Lower lobe of right lung (tissue), 2 donors: ENCODE results near the gene CAPN1. TPM values are rescaled to one million over a fixed set of nuclear protein-coding genes. Genes with fewer than 3 reads are reported as not detected.

ENCODE experiments used
- ATAC-seq, 2 donors: fragments of 200-7000 bp; cut with Tn5 transposase; one replicate each; pipeline ENCODE4 v1.9.1; 2020 to 2022; ENCODE audit warnings: mild to moderate bottlenecking in 2 of 2, moderate library complexity in 2 of 2
- DNase-seq: peaks from one replicate; pipeline ENCODE4 v3.0.0-alpha.2; 2020
- H3K27ac ChIP-seq: fragments of 200-600 bp; one replicate; pipeline ENCODE4 v1.8.0; 2022
- H3K27me3 ChIP-seq: fragments of 200-600 bp; one replicate; pipeline ENCODE4 v1.8.0; 2022; ENCODE audit warnings: low read depth
- H3K36me3 ChIP-seq: fragments of 200-600 bp; one replicate; pipeline ENCODE4 v1.8.0; 2022; ENCODE audit warnings: mild to moderate bottlenecking
- H3K4me1 ChIP-seq: fragments of 200-600 bp; one replicate; pipeline ENCODE4 v1.8.0; 2022
- H3K4me3 ChIP-seq: fragments of 200-600 bp; one replicate; pipeline ENCODE4 v1.8.0; 2022; ENCODE audit warnings: mild to moderate bottlenecking
- H3K9me3 ChIP-seq: fragments of 200-600 bp; one replicate; pipeline ENCODE4 v1.8.0; 2022
- intact Hi-C: fragments of 100-400 bp; cut with DNase I; formaldehyde crosslinking; loops from one replicate; pipeline ENCODE4 v1.11.0; 2022
- total RNA-seq: library from RNA; stranded (reverse); fragmentation: NEBNext Ultra II Directional; extraction: Animal tissue kit (Norgen Biotek cat#: 25700); gene quantifications from one replicate; pipeline ENCODE4 v1.2.1, GENCODE V29; 2021
- TF ChIP-seq, protein P1 (sequence below): fragments of 200-600 bp; IDR thresholded peaks from one replicate; pipeline ENCODE4 v1.8.0; 2022; ENCODE audit warnings: antibody characterized with exemption, mild to moderate bottlenecking
- donor health status: DM: no; HTN: yes; CAD: no; lungs with severe emphysema.

The CAPN1 gene
- total RNA-seq, 1 donor from 2014 or later = 176 TPM

DNA sequence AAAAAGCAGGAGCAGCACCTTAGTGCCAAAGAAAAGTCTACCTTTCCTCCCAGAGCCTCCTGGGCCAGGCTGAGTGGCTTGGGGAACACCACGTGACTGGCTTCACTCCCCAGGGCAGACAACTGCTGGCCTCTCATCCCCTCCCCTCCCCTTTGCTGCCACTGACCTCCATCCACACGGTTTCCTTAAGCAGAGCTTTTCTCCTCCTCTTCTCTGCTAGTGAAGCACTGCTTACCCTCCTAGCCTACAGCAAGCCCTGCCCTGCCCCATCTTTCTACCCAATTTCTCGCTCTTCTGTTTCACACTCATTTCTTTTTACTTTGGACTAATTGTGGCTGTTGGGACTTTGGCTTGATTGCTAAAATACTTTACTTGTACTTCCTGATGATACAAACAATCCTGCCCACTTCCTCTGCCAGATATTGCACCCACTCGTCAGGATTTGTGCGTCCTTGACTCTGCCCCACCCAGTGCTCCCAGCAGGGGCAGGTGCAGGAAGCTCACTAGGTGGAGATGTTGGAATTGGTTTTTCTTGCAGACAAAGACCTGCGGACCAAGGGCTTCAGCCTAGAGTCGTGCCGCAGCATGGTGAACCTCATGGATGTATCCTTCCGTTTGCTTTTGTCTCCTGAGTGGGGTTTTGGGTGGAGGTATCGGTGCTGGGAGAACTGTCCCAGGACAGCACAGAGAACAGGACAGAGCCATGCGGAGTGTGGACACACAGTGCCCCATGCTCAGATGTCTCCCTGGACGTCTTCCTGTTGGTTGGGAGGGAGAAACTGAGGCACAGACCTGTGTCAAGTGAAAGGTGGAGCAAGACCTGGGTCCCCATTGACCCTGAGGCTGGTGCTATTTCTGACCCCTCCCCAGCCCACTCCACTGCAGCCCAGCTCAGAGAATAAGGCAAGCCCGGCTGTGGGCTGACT is 27.3 kb downstream of the CAPN1 start:
- TF ChIP-seq, protein P1, sequence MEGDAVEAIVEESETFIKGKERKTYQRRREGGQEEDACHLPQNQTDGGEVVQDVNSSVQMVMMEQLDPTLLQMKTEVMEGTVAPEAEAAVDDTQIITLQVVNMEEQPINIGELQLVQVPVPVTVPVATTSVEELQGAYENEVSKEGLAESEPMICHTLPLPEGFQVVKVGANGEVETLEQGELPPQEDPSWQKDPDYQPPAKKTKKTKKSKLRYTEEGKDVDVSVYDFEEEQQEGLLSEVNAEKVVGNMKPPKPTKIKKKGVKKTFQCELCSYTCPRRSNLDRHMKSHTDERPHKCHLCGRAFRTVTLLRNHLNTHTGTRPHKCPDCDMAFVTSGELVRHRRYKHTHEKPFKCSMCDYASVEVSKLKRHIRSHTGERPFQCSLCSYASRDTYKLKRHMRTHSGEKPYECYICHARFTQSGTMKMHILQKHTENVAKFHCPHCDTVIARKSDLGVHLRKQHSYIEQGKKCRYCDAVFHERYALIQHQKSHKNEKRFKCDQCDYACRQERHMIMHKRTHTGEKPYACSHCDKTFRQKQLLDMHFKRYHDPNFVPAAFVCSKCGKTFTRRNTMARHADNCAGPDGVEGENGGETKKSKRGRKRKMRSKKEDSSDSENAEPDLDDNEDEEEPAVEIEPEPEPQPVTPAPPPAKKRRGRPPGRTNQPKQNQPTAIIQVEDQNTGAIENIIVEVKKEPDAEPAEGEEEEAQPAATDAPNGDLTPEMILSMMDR = no peak
- H3K4me3 ChIP-seq = no peak overlapping the region
- H3K27me3 ChIP-seq = no peaks in the 10 kb centered on the region
- intact Hi-C loops = no loop called here
- H3K9me3 ChIP-seq = no peaks in the 10 kb centered on the region
- no peak for ATAC-seq
- H3K36me3 ChIP-seq = peaks cover 81% of the 10 kb centered on the region
- H3K4me1 ChIP-seq = peaks cover 22% of the 10 kb centered on the region
- no peak for DNase-seq
- no peak overlapping the region for H3K27ac ChIP-seq

DNA sequence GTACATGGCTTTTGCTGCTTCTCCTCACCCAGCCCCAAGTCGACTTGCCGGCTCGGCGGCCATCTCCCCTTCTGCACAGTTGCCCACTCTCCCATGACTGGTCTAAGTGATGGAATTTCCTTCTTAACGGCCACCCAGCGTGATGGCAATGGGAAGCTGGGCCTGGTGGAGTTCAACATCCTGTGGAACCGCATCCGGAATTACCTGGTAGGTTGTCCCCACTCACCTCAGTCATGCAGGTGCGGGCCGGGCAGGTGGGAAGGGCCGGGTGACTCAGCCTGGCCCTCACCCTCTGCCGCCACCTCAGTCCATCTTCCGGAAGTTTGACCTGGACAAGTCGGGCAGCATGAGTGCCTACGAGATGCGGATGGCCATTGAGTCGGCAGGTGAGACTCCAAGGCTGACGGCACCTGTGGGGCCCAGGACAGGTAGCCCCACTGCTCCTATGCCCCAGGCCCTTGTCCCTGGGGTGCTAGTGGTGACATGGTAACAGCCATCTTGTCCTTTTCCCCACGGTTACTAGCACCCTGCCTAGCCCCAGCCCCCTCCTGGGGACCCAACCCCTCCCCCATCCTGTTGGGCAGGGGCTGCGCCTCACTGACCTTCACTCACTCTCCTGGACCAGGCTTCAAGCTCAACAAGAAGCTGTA is 28.1 kb downstream of the CAPN1 start:
- Histone ChIP-seq H3K27me3 (no peaks in the 10 kb centered on the region), H3K27ac (no peak overlapping the region), H3K4me1 (peaks cover 22% of the 10 kb centered on the region), H3K36me3 (peaks cover 73% of the 10 kb centered on the region), H3K9me3 (no peaks in the 10 kb centered on the region), H3K4me3 (no peak overlapping the region)
- intact Hi-C loops = no loop called here
- no peak for ATAC-seq
- no peak for DNase-seq
- TF ChIP-seq, protein P1 = no peak

DNA sequence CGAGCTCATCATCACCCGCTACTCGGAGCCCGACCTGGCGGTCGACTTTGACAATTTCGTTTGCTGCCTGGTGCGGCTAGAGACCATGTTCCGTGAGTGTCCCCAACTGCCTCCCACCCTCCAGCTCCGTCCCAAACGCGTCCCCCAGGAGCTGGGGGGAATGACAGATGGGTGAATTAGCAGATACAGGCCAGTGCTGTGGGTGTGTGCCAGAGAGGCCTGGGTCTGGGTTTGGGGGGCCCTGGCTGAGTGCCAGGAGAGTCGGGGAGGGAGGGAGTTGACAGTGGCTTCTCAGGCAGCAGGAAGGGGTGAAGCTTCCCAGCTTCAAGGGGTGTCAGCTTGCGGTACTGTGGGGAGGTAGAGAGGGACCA is 28.6 kb downstream of the CAPN1 start:
- Histone ChIP-seq H3K9me3 (no peaks in the 10 kb centered on the region), H3K36me3 (peaks cover 68% of the 10 kb centered on the region), H3K4me1 (peaks cover 22% of the 10 kb centered on the region), H3K27me3 (no peaks in the 10 kb centered on the region), H3K4me3 (no peak overlapping the region), H3K27ac (no peak overlapping the region)
- intact Hi-C loops = no loop called here
- TF ChIP-seq, protein P1 = no peak
- DNase-seq (no peak), ATAC-seq (no peak)

DNA sequence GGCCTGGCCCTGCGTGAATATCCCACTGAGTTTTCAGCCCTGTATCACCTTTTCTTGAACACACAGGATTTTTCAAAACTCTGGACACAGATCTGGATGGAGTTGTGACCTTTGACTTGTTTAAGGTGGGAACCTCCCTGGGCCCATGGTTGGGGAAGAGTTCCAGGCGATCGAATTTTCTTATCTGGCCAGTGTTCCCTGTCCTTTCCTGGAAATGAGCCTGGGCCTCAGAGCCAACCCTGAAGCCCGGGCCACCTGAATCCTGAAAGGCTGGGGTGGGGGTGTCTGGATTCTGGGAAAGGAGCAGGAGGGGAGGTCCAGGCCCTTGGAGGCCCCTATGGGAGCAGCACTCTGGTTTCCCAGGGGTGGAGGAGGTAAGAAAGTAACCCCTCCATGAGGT is 29.0 kb downstream of the CAPN1 start:
- Histone ChIP-seq H3K4me1 (peaks cover 22% of the 10 kb centered on the region), H3K36me3 (peaks cover 64% of the 10 kb centered on the region), H3K27me3 (no peaks in the 10 kb centered on the region), H3K27ac (no peak overlapping the region), H3K9me3 (no peaks in the 10 kb centered on the region), H3K4me3 (no peak overlapping the region)
- TF ChIP-seq, protein P1 = no peak
- ATAC-seq (no peak), DNase-seq (no peak)
- intact Hi-C loops = no loop called here

DNA sequence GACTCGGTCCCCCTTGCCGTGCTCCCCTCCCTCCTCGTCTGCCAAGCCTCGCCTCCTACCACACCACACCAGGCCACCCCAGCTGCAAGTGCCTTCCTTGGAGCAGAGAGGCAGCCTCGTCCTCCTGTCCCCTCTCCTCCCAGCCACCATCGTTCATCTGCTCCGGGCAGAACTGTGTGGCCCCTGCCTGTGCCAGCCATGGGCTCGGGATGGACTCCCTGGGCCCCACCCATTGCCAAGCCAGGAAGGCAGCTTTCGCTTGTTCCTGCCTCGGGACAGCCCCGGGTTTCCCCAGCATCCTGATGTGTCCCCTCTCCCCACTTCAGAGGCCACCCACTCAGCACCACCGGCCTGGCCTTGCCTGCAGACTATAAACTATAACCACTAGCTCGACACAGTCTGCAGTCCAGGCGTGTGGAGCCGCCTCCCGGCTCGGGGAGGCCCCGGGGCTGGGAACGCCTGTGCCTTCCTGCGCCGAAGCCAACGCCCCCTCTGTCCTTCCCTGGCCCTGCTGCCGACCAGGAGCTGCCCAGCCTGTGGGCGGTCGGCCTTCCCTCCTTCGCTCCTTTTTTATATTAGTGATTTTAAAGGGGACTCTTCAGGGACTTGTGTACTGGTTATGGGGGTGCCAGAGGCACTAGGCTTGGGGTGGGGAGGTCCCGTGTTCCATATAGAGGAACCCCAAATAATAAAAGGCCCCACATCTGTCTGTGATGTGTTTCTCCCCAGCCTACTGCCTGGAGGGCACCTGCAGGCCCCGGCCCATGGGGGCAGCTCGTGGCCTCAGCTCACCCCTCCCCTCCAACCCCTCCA is 29.8 kb downstream of the CAPN1 start:
- TF ChIP-seq, protein P1 = no peak
- ATAC-seq (no peak), DNase-seq (no peak)
- intact Hi-C loops = no loop called here
- Histone ChIP-seq H3K27ac (no peak overlapping the region), H3K9me3 (no peaks in the 10 kb centered on the region), H3K4me1 (peaks cover 22% of the 10 kb centered on the region), H3K36me3 (peaks cover 56% of the 10 kb centered on the region), H3K27me3 (no peaks in the 10 kb centered on the region), H3K4me3 (no peak overlapping the region)
